ENCODE measurements around the gene METRNL.

METRNL gene

DNA sequence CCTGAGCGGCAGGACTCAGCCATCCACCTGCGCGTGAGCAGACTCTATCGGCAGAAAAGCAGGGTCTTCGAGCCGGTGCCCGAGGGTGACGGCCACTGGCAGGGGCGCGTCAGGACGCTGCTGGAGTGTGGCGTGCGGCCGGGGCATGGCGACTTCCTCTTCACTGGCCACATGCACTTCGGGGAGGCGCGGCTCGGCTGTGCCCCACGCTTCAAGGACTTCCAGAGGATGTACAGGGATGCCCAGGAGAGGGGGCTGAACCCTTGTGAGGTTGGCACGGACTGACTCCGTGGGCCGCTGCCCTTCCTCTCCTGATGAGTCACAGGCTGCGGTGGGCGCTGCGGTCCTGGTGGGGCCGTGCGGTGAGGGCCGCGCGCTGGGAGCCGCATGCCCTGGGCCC is 14.9 kb downstream of the METRNL start:
- no peak for DNase-seq

DNA sequence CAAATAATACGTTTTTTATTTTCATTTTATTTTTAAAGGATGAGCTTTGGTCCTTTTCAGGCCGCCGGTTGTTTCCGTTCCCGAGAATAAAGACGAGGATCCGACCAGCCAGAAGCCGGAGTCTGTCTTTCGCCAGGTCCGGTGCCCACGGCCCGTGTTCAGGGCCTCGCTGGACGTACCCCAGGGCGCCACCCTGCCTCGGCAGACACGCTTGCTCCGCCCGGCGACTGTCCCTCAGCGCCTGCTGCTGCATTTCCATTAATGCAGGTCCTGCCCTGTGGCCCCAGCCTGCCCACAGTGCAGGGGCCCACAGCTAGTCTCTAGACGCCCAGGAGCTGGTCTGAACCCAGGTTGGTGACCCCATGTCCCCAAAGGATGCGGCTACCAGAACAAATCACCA is 15.6 kb downstream of the METRNL start:
- no peak for DNase-seq

DNA sequence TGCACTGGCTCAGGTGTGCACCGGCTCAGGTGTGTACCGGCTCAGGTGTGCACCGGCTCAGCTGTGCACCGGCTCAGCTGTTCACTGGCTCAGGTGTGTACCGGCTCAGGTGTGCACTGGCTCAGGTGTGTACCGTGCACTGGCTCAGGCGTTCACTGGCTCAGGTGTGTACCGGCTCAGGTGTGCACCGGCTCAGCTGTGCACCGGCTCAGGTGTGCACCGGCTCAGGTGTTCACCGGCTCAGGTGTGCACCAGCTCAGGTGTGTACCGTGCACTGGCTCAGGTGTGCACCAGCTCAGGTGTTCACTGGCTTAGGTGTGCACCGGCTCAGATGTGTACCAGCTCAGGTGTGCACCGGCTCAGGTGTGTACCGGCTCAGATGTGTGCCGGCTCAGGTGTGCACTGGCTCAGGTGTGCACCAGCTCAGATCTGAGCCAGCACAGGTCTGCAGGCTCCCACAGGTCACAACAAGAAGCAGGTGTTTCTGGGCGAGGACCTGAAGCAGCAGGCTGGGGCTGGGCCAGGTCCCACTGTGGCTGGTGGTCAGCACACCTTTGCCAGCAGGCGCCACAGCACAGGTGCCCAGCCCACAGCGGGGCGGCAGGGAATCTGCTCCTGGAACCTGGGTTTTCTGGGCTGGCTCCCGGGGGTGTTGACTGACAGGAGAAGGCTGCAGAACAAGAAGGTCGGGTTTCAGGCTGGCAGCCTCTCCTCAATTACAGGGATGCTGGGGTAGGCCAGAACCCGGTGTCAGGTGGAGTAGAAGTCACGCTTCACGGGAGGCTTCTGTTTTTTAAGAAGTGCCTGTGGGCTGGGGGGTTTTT is 17.2 kb downstream of the METRNL start:
- DNase-seq = no peak

DNA sequence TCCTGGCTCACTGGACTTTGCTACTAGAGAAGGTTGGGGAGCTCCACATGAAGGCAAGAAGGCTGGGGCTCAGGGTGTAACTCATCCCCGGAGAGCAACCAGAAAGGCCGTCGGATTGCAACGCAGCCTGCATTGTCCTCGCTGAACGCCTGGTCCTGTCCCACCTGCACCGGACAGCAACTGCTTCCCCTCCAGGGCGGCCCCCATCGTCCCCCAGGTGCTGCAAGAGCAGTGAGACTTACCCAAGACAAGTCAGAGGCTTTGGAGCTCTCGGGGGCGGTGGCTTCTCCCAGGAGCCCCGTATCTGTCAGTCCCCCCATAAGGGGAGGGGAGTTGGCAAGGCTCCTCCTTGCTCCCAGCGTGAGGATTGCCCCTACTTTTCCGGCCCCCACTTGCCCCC is 18.4 kb downstream of the METRNL start:
- no peak for DNase-seq

DNA sequence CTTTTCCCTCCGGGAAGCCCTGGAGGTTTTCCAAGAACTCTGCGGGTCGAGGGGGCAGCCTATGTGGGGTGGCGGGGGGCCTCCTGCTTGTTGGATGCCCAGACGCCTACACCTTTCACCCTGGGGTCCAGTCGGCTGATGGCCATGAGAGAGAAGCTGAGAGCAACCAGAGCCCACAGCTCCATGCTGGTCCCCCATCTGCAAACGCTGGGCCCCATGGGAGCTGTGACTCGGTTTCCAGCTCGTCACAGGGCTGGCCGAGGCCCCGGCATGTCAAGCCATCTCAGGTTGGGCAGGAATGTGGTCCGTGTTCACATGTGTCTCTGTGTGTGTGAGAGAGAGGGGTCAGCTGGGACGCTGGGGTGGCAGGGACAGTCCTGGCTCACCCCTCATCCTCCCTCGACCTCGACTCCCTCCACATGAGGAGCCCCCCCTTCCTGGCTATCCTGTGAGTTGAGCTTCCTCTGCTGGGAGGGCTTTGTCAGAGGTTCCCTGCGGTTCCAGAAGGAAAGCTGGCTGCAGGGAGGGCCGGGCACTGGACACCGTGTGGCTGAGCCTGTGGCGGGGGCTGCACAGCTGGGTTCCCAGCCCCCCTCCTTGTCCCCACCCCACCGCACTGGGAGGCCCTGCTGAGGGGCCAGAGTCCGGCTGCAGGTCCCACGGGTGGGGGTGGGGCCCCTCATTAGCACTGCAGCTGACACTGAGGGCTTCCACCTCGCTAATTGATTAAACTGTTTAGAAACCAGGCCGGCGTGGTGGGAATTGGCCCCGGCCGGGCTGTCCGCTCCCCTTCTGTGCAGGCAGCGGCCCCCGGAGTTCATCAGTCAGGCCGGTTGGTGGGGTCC is 19.1 kb downstream of the METRNL start:
- no peak for DNase-seq

DNA sequence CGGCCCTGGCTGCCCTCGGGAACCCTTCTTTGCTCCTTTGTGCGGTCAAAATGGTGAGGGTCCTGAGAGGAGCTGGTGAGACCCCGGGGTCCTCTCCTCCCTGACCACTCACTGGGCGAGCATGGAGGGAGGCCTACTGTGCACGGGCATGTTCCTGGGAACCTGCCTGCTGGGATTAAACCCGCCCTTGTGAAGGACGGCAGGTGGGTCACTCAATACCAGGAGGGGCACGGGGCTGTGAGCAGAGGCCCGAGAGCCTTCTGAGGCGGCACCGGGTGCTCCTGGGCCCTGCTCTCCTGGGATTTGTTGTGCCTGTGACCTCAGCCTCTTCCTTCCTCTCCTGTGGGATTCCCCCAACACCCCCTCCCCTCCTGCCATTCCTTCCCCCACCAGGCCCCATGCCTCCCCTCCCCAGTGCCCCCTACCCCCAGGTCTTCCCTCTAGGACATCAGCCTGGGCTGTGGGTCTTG is 19.7 kb downstream of the METRNL start:
- no peak for DNase-seq

DNA sequence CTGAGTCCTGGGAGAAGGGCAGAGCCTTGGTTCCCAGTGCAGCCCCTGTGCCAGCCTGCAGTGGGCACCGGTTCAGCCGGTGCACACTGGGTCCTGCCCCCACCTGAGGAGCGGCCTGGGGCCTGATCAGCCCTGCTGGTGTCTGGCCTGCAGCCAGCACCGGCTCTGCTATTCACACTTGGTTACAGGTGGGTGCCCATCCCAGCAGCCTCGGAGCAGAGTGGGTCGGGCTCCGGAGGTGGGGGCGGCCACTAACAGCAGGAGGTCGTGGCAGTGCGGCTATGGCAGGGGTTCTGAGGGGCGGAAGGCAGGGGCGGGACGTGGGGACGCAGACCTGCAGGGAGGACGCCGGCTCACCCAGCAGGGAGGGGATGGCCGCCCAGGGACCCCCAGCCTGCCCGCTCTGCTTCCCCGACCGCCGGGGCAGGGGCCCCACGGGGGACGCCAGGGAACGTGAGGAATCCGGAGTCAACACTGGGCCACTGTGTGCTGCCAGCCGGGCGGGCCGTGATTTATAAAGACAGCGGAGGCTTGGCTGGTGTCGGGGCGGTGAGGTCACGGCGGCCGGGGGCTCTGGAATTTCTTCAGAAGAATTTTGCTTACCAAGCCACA is 20.3 kb downstream of the METRNL start:
- DNase-seq = no peak

DNA sequence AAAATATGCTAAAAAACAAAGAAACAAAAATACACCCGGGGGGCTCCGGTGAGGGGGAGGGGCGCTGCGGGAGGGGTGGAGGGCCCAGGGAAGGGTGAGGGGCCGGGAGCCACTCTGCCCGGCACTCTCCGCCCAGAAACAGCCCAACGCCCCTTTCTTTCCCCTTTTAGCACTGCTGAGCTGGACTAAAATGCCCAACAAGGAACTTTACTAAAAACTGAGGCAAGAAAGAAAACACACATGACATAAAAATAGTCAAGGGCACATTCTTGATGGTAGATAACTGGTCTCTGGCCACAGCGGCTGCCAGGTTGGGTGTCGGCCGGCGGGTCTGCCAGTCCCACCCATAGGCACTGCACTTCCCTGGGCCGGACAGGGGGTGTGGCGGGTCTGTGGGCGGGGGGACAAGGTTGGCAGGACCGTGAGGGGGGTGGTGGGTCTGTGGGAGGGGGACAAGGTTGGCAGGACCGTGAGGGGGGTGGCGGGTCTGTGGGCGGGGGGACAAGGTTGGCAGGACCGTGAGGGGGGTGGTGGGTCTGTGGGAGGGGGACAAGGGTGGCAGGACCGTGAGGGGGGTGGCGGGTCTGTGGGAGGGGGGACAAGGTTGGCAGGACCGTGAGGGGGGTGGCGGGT is 20.9 kb downstream of the METRNL start:
- DNase-seq = no peak

DNA sequence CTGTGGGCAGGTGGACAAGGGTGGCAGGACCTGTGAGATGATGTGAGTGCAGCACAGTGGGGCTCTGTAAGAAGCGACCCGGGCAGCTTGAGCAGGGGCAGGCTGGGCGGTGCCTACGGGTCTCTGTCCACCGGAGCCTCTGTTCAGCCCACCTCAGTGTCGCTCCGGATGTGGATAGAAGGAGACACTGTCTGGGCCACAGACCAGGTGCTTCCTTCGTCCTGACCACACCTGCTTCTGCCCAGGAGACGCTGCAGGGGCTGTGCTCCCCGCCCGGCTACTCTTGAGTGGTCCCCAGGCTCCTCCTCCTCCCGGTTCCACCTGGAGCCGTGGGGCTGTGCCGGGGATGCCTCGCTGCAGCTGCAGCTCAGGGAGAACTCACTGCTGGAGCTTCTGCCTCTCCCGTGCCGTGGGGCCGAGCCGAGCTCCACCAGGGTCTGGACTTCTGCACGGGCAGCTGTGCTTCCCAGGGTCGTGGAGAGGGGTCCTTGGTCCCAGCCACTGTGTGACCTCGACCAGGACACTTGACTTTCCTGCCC is 21.5 kb downstream of the METRNL start:
- no peak for DNase-seq

DNA sequence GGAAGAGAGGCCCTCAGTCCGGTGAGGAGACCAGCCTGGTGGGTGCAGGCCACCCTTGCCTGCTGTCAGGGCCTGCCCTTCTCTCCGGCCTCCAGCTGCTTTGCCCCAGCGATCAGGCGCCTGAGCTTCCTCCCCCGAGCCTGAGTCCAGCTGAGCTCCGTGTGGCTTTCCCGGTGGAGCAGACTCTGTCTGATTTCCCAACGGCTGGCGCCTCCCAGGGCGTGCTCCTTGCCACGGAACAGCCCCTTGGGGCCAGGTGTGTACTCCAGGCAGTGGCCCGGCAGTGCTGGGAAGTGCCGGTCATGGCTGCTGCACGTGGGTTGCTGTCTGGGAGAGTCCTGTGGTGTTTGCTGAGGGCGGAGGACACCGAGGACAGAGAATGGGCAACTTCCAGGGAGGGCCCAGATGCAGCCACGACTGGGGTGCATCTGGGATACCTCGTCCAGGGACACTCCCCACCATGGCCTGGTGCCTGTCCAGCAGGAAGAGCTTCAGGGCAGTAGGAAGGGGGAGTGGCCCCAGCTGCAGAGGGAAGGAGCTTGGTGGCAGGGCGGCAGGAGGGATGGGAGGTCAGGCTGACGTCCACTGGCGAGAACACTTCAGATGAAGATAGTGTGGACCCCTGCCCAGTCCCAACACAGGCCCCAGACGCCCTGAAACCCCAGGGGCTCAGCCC is 22.5 kb downstream of the METRNL start:
- DNase-seq = no peak

DNA sequence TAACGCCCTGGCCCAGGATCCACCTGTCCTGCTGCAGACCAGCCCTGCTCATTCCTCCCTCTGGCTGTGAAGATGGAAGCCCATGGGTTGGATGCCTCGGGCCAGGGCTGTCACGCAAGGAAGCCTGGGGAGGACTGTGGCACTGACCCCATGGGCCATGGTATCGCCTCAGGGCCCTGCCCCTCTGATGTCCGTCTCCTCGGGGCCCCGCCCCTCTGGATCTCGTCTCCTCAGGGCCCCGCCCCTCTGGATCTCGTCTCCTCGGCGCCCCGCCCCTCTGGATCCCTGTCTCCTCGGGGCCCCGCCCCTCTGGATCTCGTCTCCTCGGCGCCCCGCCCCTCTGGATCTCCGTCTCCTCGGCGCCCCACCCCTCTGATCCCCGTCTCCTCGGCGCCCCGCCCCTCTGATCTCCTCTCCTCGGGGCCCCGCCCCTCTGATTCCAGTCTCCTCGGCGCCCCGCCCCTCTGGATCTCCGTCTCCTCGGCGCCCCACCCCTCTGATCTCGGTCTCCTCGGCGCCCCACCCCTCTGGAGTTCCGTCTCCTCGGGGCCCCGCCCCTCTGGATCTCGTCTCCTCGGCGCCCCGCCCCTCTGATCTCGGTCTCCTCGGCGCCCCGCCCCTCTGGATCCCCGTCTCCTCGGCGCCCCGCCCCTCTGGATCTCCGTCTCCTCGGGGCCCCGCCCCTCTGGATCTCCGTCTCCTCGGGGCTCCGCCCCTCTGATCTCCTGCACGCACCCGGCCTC is 24.0 kb downstream of the METRNL start:
- DNase-seq = peak in 1 of 2 experiments; percentile 24

DNA sequence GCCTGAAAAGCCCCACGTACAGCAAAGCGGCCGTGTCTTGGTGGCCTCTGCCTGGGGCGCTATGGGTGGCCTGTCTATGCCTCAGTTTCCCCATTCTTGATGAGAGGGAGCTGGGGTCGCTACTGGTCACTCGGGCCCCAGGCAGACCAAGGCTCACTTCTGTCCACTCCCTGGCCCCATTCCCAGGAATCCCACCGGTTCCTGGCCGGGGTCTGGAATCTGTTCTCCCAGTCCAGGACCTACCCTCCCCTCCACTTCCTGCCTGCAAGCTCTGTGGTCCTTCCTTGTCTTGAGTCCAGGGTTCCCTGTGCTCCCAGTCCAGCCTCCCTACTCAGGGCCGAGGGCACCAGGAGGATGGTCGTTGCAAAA is 24.5 kb downstream of the METRNL start:
- no peak for DNase-seq

DNA sequence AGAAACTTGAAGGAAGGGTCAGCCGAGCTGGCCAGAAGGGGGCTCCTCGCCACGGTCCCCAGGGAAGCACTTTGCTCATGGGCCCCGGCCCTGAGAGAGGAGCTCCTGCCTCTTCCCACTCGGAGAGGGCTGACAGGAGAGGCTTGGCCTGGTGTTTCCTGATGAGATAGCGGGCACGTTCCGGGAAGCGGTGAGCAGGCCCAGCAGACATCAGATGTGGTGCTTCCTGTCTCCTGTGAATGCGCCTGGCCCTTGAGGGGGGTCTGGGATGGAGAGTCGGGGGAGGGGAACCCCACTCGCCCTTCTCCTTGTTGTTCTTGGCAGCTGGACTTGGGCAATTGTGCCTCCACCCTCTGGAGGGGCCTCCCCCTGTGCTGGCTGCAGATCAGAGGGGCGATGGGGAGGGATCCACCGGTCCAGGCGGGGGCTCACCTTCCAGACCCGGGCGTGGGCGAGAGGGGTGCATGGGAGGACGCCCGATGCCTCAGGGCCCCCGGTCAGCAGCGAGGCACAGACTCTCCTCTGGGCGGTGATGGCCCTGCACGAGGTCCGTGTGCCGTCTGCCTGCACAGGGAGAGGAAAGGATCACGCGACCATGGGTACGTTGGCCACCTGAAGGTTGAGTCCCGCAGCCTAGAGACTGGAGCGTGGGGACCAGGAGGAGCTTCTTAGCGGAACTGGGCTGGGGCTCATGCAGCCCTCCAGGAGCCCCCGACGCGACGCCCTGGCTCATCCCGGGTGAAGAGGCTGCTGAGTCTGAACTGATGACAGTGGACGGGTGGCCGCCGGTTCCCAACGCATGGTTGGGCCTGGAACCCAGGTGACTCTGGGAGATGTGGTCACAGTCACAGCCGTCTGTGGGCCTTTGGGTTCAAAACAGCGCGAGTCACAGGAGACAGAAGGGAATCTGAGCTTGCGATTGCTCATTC is 25.4 kb downstream of the METRNL start:
- DNase-seq = no peak

DNA sequence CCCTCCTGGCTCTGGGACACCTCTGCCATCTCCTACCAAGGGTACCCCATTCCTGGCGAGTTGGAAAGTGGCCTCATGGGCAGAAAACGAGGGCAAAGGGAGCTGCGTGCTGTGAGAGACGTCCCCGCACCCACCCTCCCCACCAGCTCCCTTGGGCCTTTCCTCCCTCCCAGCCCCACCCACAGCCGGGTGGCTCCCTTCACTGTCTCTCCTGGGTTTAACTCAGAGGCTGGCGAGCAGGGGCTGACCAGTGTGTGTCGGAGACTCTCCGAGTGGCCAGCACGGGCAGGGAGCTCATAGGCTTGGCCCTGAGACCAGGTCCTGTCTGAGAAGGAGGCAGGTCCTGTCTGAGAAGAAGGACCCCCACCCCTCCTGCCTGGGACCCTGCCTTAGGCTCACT is 26.1 kb downstream of the METRNL start:
- DNase-seq = no peak

DNA sequence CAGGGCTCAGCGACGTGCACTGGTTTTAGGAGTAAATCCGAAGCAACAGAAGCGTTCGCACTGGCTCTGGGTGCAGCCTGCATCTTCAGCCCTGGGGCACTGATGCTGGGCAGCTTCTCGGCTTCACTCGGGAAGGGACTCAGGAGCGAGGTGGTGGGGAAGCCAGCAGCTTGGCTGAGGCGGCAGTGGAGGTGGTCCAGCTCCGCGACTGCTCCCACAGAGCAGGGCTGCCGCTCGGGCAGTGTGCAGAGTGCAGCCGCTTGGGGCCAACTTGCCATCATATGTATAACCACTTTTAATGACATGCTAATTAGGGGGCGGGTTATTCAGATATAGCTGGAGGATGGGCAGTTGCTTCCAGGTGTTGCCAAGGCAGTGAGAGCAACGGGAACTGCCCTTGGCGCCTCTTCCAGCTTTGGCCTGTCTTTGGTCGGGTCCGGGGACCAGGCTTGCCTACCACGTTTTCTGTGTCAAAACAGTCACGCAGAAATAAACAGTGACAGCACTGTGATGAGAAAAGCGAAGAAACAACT is 26.7 kb downstream of the METRNL start:
- DNase-seq = no peak

DNA sequence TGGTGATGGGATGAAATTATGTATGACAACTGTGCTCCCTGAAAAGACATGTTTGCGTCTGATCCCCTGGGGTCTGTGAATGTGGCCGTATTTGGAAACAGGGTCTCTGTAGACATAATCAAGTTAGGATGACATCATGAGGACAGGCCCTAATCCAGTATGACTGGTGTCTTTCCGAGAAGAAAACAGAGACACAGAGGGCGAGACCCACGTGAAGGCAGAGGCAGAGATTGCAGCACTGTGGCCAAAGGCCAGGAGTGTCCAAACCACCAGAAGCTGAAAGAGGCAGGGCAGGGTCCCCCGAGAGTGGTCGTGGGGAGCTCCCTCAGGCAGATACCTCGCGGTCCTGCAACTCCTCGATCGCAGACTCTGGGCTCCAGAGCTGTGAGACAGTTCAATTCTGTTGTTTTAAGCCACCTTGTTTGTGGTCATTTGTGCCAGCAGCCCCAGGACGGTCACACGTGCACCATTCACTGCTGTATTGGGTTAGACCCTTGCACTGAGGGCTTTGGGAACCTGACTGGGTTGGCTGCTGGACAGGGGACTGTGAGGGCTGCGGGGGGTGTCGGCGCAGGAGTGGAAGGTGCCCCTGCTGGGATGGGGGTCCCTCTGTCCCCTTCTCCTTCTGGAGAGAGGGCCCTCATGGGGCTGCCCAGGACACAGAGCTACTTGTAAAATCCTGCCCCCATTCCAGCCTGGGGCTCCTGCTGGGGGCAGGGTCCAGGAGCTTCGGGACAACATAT is 27.7 kb downstream of the METRNL start:
- no peak for DNase-seq

DNA sequence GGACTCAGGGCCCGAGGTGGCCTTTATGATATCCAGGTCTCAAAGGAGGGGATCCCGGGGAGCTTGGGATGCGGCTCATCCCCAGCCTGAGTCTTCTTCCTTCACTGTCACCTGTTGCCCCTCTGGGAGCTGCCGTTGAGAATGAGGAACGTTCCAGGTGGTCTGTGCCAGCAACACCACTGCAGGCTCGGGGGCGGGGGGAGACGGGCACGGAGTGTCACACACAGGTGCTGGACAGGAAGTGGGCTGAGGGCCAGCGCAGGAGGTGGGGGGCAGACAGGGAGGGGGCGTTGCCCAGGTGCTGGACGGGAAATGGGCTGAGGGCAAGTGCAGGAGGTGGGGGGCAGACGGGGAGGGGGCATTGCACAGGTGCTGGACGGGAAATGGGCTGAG is 28.2 kb downstream of the METRNL start:
- DNase-seq = no peak

DNA sequence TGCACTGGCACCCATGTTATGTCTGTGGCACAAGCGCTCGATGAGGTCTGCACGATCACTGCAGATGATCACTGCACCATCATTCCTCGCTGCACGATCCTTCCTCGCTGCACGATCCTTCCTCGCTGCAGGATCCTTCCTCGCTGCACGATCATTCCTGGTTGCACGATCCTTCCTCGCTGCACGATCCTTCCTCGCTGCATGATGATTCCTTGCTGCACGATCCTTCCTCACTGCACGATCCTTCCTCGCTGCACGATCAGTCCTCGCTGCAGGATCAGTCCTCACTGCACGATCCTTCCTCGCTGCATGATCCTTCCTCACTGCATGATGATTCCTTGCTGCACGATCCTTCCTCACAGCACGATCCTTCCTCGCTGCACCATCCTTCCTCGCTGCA is 29.3 kb downstream of the METRNL start:
- DNase-seq = no peak

DNA sequence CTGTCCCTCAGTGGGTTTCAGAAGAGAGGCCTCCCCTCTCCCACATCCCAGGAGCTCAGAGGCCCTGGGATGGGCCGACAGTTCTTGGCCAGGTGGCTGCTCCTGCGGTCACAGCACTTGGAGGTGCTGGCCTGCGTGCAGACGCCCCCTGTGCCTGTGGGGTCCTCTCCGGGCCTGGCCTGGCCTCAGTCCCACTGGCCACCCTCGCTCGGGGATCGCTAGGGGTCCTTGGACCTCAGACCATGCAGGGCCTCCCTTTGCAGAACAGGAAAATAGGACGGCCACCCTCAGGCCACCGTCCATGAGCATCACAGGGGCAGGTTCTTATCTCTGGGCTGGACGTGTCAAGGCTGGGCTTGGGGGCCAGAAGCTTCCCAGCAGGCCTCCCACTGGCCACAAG is 30.0 kb downstream of the METRNL start:
- DNase-seq = no peak
